CD4-positive, alpha-beta T cell (primary cell): ENCODE measurements around the gene TAF5. TPM values are rescaled to one million over a fixed set of nuclear protein-coding genes. Genes with fewer than 3 reads are reported as not detected.

ENCODE experiments used
- ATAC-seq: fragments of 200-7000 bp; cut with Tn5 transposase; one replicate; pipeline ENCODE4 v1.10.0; 2022; ENCODE audit warnings: mild to moderate bottlenecking; ENCODE audit not compliant: poor library complexity
- CTCF ChIA-PET: fragments of 350-600 bp; sonication (Branson Sonifier 250); formaldehyde crosslinking; loops from one replicate; lab custom pipeline; 2021; ENCODE audit warnings: antibody characterized with exemption, inconsistent platforms; lab: Charles Lee
- POLR2A ChIA-PET: fragments of 350-600 bp; sonication (Branson Sonifier 250); formaldehyde crosslinking; loops from one replicate; lab custom pipeline; 2021; ENCODE audit warnings: antibody characterized with exemption, inconsistent platforms; lab: Charles Lee
- DNase-seq, 14 experiments: peaks; one replicate each; pipeline ENCODE4 v3.0.0-alpha.2; 2013 to 2020; ENCODE audit warnings: mixed read lengths in 2 of 14
- H3K27ac ChIP-seq, 2 donors: one replicate each; pipeline versions ENCODE4 v1.5.1 to v1.7.0; 2013; ENCODE audit warnings: low read length in 2 of 2, low read depth in 1 of 2, mild to moderate bottlenecking in 1 of 2
- H3K27me3 ChIP-seq, 2 experiments: 1 replicate in 1 of 2; 2 replicates in 1 of 2; pipeline versions ENCODE4 v1.6.1 to v1.7.0; 2013; ENCODE audit warnings: low read length in 2 of 2, control low read depth in 1 of 2, mild to moderate bottlenecking in 1 of 2, moderate library complexity in 1 of 2; ENCODE audit not compliant: insufficient read depth in 2 of 2, control insufficient read depth in 1 of 2
- H3K36me3 ChIP-seq: one replicate; pipeline ENCODE4 v1.6.1; 2013; ENCODE audit warnings: low read length, control low read depth; ENCODE audit not compliant: insufficient read depth
- H3K4me1 ChIP-seq: one replicate; pipeline ENCODE4 v1.6.1; 2013; ENCODE audit warnings: low read length, control low read depth; ENCODE audit not compliant: insufficient read depth
- H3K4me3 ChIP-seq: one replicate; pipeline ENCODE4 v1.5.1; 2013; ENCODE audit warnings: mild to moderate bottlenecking, low read length, moderate library complexity
- H3K9me3 ChIP-seq, 2 experiments: 1 replicate in 1 of 2; 2 replicates in 1 of 2; pipeline versions ENCODE4 v1.6.1 to v1.7.0; 2013; ENCODE audit warnings: low read length in 2 of 2, mild to moderate bottlenecking in 2 of 2, control low read depth in 1 of 2, moderate library complexity in 1 of 2; ENCODE audit not compliant: control insufficient read depth in 1 of 2, insufficient read depth in 1 of 2
- H3K27ac Mint-ChIP-seq: one replicate; pipeline ENCODE4 v1.8.0; 2020; ENCODE audit warnings: mixed read lengths
- H3K27me3 Mint-ChIP-seq: one replicate; pipeline ENCODE4 v1.8.0; 2021; ENCODE audit warnings: mixed read lengths
- H3K36me3 Mint-ChIP-seq: one replicate; pipeline ENCODE4 v1.8.0; 2021; ENCODE audit warnings: low read depth, mixed read lengths
- H3K4me1 Mint-ChIP-seq: one replicate; pipeline ENCODE4 v1.8.0; 2021; ENCODE audit warnings: low read depth, mixed read lengths
- H3K4me3 Mint-ChIP-seq: one replicate; pipeline ENCODE4 v1.8.0; 2020; ENCODE audit warnings: mild to moderate bottlenecking, mixed read lengths
- H3K9me3 Mint-ChIP-seq: one replicate; pipeline ENCODE4 v1.8.0; 2020; ENCODE audit warnings: mixed read lengths
- CTCF ChIP-seq: fragments of 200-600 bp; IDR thresholded peaks from one replicate; pipeline ENCODE4 v1.8.0; 2022; ENCODE audit warnings: antibody characterized with exemption, mild to moderate bottlenecking
- intact Hi-C, 2 experiments: fragments of 100-400 bp; cut with DNase I in 1 of 2; cut with micrococcal nuclease in 1 of 2; formaldehyde crosslinking; loops; one replicate each; pipeline versions ENCODE4 v1.15.1 to v1.9.0; 2023 to 2025; cut with DNase I, micrococcal nuclease
- total RNA-seq, 174 experiments: library from RNA in 2 of 174; stranded (reverse) in 2 of 174; gene quantifications; one replicate each; pipeline ENCODE4 v1.2.3 and lab custom pipeline; 2021 to 2026

TAF5 gene
- total RNA-seq, 2 experiments from 2014 or later: 3.8 to 4.0 TPM

- H3K4me1 Mint-ChIP-seq: peaks cover 37% of the 10 kb centered on the region
- no peaks in the 10 kb centered on the region for H3K9me3 Mint-ChIP-seq
- Histone ChIP-seq H3K4me3 (no peak overlapping the region), H3K27ac (no peak overlapping the region), H3K36me3 (peaks cover 44% of the 10 kb centered on the region), H3K4me1 (peaks cover 19% of the 10 kb centered on the region), H3K9me3 (no peaks in the 10 kb centered on the region), H3K27me3 (no peaks in the 10 kb centered on the region)
- TF ChIP-seq CTCF: no peak
- H3K27me3 Mint-ChIP-seq: no peaks in the 10 kb centered on the region
- intact Hi-C loops: no loop called here
- DNase-seq: no peak
- ChIA-PET POLR2A (interaction anchor here (0.6 to 1.0 kb wide), 3 partner anchors 22 to 309 kb away, joined by 3 read pairs; partner anchors contain the start of gene PCGF6), CTCF (no interaction called here)
- H3K27ac Mint-ChIP-seq: peak overlapping the region; percentile 42
- ATAC-seq: no peak
- peak overlapping the region; percentile 8 for H3K4me3 Mint-ChIP-seq
- peaks cover 56% of the 10 kb centered on the region for H3K36me3 Mint-ChIP-seq
Observed at GRCh38 chr10:103373544-103373943, 5.8 kb downstream of the TAF5 start.

GRCh38 chr10:103374263-103374662, 6.5 kb downstream of the TAF5 start:
- intact Hi-C loops: no loop called here
- H3K4me3 ChIP-seq: no peak overlapping the region
- Mint-ChIP-seq H3K4me3 (no peak overlapping the region), H3K27me3 (no peaks in the 10 kb centered on the region), H3K27ac (peak overlapping the region; percentile 31), H3K4me1 (peaks cover 34% of the 10 kb centered on the region), H3K9me3 (no peaks in the 10 kb centered on the region), H3K36me3 (peaks cover 57% of the 10 kb centered on the region)
- H3K36me3 ChIP-seq: peaks cover 45% of the 10 kb centered on the region
- TF ChIP-seq CTCF: no peak
- H3K27me3 ChIP-seq: no peaks in the 10 kb centered on the region
- no peak for DNase-seq
- ChIA-PET CTCF (no interaction called here), POLR2A (interaction anchor here (1.0 kb wide), 2 partner anchors 21 to 23 kb away, joined by 3 read pairs; partner anchors contain the start of gene PCGF6)
- peaks cover 12% of the 10 kb centered on the region for H3K4me1 ChIP-seq
- no peak overlapping the region for H3K27ac ChIP-seq
- no peak for ATAC-seq
- H3K9me3 ChIP-seq: no peaks in the 10 kb centered on the region

DNA sequence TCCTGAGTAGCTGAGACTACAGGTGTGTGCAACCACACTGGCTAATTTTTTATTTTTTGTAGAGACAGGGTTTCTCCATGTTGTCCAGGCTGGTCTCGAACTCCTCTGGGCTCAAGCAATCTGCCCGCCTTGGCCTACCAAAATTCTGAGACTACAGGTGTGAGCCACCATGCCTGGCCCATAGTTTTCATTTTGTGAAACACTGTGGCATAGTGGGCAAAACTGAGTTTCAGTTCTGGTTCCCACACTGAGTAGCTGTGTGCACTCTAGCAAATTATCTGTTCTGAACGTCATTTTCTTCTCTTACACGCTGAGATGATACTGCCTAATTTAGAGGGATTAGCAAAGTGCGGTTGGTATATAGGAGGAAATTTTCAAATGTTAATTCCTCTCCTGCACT, 15.0 kb downstream of the TAF5 start:
- no peak overlapping the region for H3K27ac Mint-ChIP-seq
- no peak overlapping the region for H3K4me3 Mint-ChIP-seq
- peaks cover 70% of the 10 kb centered on the region for H3K36me3 Mint-ChIP-seq
- H3K9me3 ChIP-seq: no peaks in the 10 kb centered on the region
- H3K36me3 ChIP-seq: peaks cover 50% of the 10 kb centered on the region
- H3K27ac ChIP-seq: no peak overlapping the region
- no peaks in the 10 kb centered on the region for H3K9me3 Mint-ChIP-seq
- H3K4me3 ChIP-seq: no peak overlapping the region
- POLR2A ChIA-PET: no interaction called here
- no peaks in the 10 kb centered on the region for H3K27me3 Mint-ChIP-seq
- no peaks in the 10 kb centered on the region for H3K4me1 ChIP-seq
- H3K27me3 ChIP-seq: no peaks in the 10 kb centered on the region
- no peaks in the 10 kb centered on the region for H3K4me1 Mint-ChIP-seq
- TF ChIP-seq CTCF: no peak
- DNase-seq: no peak
- CTCF ChIA-PET: no interaction called here
- intact Hi-C loops: no loop called here
- no peak for ATAC-seq
